ENCODE results near the gene TFR2.
A peak's percentile ranks its signal among the peaks of the same experiment; 100 is the strongest.

Gene TFR2

DNA sequence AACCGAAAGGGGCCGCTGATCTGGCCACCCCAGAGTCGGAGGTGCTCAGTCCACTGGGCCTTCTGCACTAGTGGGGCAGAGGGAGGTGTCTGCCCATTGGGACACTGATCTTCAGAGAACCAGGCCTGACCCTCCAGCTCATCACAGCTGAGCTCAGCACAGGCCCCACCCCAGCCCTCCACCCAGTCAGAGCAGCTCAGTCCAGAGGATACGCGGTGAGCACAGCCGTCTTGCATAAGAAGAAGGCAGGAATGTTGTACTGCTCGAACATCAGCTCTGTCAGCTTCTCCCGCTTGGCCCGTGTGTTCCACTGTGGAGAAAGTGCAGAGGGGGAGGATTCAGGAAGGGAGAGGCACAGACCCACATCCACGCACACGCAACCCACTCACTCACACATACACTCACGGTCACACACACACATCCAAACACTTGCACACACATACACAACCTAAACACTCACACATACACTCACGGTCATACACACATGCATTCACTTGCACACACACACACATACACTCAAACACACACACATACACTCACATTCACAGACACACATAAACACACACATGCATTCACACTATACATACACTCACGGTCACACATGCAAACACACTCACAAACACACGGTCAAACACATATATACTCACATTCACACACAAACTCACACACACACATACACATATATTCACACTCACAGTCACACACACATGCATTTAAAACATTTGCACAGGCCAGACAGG, 8.6 kb upstream of the TFR2 start:
- DNase-seq: no peak

DNA sequence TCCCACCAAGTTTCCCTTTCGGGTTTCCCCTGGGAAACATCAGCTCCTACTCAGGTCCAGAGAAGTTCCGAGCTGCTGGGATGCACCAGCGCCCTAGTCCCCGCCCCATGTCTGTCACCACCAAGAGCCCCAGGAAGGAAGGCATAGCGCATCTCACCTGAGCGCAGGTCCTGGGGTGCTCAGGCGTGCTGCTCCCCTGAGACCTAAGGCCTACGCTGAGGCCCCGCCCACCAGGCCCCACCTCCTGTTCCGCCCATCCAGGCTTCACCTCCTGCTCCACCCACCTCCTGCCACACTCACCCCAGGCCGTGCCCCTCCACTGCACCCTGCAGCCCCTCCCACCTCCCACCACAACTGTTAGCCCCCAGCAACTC, 1.2 kb upstream of the TFR2 start:
- peak; percentile 32 for DNase-seq

DNA sequence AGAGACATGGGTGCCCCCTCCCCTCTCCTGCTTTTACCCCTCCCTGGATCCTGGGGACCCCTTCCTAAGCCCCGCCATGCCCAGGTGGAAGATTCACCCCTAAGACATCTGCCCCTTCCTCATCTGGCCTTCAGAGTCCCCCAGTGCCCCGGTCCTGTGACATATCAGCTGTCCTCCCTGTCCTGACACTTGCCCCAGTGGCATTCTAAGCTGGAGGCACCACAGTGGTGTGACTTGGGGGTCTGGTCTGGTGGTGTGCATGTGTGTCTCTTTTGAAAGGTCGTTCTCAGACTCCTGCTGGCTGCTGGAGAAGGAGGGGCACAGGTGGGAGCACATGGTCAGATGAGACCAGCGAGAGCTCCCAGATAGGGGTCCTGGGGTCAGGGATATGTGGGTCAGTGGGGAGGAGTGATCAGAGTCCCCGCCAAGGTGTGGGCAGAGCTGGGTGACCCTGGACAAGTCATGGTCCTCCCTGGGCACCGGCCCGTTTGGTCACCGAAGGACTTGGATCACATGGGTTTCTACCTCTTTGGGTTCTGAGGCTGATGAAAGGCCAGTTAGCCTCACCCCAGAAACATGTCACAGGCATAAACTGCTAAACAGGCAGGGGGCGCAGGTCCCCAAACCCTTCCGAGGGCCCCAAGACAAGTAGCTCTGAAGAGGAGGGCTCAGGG, 645 bp upstream of the TFR2 start:
- DNase-seq: no peak

DNA sequence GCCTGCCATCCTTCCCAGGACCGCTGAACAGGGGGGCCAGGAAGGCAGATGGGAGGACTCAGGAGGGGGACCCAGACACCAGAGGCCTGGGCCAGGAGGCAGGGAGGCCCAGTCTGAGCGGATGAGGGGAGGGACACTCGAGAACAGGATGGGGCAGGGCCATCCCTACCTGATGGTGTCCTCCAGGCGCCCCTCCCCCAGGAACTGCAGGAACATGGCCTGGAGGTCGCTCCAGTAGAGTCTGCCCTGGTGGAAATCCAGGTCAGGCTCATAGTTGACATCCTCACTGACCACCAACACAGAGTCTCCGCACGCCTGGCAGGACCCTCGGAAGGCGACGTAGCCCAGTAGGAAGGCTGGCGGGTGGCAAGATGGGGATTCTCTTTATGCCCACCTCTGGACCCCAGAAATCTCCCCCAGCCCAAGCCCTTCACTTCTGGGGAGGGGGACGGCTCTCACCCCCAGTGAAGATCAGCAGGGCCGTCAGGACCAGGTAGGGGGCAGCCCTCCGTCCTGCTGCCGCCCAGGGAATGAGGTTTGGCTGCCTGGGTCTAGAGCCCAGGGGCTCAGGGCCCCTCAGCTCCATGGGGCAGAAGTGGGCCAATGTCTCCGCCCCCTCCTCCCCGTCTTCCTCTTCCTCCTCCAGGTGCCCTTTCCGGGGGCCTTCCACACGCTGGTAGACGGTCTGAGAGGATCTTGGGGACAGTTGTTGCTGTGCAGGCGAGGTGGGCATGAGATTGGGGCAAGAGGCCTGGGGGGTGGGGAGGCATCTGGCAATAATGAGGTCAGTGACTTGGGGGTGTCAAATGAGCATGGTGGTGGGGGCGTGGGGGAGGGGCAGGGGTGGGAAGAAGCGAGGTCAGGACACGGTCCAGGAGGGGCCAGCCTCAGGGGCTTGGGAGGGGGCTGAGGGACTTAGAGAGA, 573 bp downstream of the TFR2 start:
- DNase-seq: no peak

DNA sequence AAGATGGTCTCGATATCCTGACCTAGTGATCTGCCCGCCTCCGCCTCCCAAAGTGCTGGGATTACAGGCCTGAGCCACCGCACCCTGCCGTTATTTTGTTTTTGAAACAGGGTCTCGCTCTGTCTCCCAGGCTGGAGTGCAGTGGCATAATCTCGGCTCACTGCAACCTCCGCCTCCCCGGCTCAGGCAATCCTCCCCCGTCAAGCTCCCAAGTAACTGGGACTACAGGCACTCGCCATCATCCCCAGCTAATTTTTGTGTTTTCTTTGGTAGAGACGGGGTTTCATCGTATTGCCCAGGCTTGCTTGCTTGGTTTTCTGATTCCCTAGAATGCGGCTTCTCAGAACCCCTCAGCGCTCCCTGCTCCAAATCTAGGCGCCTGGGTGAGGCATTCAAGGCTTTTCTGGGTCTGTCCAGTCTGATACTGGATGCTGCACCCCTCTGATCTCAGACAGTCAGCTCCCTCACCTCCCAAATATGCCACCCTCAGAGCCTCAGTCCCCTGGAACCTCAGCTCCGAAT, 1.3 kb downstream of the TFR2 start:
- no peak for DNase-seq

DNA sequence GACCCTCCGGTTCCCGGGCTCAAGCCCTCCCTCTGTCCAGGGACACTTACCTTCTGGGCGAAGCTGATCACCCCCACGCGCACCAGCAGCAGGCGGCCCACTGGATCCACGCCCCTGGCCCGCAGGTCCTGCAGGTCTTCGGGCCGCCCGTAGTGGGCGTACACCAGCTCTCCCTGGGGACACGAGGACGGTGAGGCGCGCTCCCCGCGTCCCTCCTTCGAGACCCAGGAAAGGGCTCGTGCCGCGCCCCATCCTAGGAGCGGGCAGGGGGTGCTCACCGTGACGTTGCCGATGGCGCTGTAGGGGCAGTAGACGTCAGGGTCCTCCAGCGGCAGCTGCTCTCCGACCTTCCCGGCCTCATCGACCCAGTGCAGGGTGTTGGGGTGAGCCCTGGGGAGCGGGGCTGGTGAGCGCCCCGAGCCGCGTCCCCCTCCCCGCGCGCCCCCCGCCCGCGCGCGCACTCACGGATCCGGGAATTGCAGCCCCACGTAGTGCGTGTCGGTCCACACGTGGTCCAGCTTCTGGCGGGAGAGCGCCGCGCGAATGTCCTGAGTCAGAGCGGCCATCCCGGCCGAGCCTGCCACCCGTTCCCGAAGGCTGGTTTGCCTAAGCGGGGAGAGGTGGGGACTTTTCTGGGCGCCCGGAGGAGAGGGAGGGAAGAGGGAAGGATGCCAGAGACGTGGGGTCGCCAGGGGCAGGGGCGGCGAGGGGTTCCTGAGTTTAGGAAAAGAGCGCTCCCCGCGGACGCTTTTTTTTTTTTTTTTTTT, 8.2 kb downstream of the TFR2 start:
- peak; percentile 81 for DNase-seq

DNA sequence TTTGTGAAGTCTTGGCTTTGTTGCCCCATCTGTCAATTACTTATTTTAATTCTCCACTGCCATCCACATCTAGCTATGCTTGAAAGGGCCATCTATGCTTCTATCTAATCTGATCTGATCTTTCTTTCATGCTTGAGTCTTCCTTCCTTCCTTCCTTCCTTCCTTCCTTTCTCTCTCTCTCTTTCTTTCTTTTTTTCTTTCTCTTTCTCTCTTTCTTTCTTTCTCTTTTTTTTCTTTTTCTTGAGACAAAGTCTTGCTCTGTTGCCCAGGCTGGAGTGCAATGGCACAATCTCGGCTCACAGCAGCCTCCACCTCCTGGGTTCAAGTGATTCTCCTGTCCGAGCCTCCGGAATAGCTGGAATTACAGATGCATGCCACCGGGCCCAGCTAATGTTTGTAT, 11.3 kb downstream of the TFR2 start:
- DNase-seq: no peak

DNA sequence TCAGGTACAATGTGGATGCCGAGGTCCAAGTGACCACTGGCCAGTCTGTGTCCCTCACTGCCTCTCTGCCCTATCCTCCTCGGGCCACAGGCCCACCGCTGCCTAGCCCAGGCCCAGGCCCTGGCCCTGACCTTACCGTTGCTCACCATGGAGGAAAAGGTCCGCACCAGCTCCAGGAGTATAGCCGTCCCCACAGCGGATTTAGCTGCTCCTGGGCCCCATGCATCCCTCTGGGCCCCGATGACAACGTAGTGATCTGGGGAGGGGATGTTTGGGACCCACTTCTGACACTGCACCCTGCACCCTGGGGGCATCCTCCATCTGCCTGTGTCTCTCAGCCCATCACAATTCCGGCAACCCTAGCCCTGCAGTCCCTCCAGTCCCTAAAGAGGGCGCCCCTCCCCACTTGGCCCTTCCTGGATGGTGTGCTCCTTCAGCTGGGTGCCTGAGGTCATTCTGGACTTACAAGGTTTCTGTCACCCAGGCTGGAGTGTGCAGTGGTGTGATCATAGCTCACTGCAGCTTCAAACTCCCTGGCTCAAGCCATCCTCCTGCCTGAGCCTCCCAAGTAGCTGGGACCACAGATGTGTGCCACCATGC, 12.1 kb downstream of the TFR2 start:
- peak; percentile 53 for DNase-seq

DNA sequence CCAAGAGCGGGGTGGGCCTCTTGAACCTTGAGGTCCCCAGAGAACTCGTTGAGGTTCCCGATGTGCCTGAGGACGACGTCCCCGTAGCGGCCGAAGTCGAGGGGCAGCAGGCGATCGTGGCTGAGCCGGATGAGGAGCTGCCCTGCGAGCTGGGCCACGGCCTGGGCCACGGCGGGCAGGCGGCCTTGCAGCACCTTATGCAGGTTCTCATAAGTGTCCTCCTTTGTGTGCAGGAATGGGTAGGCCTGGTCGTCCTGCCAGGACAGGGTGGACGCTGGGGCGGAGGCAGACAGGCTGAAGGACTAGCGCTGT, 14.2 kb downstream of the TFR2 start:
- no peak for DNase-seq

DNA sequence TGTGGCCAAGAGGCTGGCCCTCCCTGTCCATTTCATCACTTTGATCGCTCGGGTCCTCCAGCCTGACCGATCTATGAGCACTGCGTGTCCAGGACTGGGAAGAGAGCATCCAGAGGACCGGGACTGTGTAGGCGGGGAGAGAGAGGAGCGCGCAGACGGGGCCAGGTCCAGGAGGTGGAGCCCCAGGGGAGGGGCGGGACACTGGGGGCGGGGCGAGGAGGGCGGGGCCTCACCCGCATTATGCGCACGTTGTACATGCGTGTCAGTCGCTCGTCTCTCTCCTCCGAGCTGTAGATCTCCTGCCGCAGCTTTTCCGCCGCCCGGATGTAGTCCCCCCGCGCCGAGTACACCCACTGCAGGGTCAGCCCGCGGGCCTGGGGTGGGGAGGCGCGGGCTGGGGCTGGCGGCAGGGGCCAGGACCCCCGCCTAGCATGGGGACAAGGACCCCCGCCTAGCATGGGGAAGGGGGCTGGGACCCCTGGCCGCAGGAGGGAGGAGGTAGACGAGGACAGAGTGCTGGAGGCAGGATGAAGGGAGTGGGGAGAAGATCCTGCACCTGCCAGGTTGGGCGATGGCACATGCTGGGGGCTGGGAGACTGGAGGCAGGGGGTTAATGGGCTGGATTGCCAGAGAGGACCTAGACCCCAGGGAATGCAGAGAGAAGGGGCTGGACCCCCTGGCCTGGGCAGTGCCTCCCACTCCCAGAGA, 14.7 kb downstream of the TFR2 start:
- peak; percentile 93 for DNase-seq

DNA sequence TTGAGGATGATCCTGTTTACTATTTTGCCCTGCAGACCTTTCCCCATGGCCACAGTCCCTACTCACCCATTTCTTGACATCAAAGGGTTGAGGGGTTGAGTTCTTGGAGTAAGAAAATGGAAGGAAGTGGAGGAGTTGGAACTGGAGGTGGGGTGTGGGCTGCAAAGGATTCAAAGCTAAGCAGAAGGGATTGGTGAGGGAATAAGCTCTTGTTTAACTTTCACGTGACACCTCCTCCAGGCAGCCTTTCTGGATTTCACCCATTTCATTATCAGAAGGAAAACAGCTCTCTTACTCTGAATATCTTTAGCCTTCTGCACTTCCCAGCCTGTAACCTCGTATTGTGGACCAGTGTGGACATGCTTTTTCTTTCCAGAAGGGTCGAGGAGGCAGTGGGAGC, 15.3 kb downstream of the TFR2 start:
- no peak for DNase-seq

DNA sequence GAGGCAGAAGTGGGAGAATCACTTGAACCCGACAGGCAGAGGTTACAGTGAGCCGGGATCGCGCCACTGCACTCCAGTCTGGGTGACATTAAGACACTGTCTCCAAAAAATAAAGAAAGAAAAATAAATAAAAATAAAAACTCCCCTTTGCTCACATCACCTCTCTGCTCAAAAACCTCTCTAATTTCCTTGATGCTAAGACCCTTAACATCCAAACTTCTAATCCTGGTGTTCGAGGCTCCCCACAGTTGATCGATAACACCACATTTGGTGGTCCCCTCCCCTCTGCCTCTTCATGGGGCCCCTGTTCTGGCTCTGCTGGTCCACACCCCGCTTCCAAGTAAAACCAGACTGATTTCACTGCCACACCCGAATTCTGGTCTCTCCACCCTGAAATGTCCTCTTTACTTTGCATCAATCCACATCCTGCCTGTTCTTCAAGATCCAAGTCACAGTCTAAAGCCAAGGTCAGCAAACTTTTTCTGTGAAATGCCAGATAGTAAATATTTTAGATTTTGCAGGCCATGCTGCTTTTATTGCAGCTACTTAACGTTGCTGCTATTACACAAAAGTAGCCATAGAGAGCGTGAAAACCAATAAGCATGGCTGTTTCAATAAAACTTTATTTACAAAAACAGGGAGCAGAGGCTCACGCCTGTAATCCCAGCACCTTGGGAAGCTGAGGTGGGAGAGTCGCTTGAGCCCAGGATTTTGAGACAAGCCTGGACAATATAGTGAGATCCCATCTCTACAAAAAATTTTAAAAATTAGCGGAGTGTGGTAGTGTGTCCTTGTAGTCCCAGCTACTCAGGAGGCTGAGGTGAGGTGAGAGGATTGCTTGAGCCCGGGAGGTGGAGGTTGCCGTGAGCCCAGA, 17.2 kb downstream of the TFR2 start:
- no peak for DNase-seq

DNA sequence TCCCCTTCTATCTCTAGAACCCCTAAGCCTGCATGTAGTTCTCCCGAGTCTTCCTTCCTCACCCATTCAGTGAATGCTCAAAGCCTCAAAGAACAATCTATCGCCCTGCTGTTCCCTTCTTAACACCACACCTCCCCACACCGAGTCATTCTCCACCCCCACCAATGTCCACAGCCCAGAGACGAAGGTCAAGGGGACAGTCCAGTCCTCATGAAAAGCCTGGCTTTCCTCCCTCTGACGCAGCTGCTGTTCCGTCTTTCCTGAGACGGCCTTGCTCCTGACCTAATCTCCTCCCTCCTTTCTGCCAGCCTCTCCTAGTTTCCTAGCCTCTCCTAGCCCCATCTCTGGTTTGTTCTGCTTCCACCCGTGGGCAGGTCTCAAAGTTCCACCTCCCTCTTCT, 19.8 kb downstream of the TFR2 start:
- no peak for DNase-seq

DNA sequence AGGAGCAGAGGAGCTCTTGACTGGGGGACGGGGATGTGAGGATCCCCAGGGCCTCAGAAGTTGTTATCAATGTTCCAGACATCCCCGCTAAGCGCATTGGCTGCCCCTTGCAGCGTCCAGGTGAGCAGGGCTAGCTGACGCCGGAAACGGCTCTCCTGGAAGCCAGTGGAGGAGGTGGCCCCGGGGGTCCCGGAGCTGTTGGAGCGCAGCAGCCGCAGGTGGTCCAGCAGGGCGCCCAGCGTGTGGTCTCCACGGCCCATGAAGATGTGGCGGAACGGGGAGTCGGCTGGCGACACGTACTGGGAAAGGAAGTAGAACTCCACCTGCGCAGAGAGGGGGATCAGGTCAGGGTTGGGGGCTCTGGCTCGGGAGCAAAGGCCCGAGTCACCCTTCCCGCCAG, 20.5 kb downstream of the TFR2 start:
- no peak for DNase-seq

DNA sequence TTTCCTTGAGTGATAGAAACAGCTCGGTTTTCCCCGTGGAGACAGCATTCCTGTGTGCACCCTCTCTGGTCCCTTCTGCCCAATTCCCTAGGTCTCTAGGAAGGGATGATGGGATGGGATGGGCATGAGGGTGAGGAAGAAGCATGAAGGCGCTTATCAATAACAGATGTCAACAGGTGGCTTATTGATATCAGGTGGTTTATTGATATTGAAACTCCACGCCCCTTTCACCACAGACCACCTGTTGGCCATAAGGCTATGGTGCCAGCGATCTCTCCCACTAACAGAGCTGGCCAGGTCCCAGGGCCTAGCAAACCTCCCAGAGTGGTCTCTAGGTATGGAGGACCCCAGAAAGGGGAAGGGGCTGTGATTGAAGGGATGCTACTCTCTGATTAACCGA, 21.1 kb downstream of the TFR2 start:
- DNase-seq: no peak

DNA sequence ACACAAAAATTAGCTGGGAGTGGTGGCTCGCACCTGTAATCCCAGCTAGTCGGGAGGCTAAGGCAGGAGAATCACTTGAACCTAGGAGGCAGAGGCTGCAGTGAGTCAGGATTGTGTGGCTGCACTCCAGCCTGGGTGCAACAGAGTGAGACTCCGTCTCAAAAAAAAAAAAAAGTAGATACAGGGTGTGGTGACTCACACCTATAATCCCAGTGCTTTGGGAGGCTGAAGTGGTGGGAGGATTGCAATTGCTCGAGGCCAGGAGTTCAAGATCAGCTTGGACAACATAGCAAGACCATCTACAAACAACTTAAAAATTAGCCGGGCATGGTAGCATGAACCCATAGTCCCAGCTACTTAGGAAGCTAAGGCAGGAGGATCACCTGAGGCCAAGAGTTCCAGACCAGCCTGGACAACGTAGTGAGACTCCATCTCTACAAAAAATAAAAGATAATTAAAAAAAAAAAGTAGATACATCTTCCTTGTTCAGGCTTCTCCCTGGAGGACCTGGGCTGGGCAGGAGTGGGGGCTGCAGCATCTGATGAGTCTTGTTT, 27.0 kb downstream of the TFR2 start:
- no peak for DNase-seq

DNA sequence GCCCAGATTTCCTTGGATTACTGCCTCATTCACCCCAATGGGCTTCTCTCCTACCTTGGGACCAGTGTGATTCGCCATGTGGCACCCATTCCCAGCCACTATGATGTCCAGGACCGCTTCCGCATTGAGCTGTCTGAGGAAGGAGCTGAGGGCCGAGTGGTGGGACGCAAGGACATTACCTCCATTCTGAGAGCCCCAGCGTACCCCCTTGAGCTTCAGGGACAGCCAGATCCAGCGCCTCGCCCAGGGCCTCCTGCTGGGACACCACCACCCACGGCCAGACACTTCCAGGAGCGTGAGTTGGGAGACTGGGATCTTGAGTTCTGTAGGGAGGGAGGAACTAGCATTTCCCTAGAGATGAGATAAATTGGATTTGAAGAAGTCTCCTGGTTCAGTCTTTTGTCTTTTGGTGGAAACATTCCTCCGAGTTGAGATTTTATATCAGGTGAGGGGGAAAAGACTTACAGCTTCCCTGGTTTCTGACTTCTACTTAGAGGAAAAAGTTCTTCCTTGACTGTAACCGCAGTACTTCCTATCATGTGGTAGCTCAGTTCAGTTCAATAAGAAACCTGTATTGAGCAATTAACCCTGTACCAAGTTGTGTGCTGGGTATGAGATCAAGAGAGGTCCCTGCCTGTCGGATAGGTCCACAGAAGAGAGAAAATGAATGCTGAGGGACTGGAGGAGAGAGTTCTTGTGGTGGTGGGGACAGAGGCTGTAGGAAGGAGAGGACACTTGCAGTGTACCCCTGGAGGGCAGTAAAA, 27.8 kb downstream of the TFR2 start:
- DNase-seq: peak; percentile 30

DNA sequence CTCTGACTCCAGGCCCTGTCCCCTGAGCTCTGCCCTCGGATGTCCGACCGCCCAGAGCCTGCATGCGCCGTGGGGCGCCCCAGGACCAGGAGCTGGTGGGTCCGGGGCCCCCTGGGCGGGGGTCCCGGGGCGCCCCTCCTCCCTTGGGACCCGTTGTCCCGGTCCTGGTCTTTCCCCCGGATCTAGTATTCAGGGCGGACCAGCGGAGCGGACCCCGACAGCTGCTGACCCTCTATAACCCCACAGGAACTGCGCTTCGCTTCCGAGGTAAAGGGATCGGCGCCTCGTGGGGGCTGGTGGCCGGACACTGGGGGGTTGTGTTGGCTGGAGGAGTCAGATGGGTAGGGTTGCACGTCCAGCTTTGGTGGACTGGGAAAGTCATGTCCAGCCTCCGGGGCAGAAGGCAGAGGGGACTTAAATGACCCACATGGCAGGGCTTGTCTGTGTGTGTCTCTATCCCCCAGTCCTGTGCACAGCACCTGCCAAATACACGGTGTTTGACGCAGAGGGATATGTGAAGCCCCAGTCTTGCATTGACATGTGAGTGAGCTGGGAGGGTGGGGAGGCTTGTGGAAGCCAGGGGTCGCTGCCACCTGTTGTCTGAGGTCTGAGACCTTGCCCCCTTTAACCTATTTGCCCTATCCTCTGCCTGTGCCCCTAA, 28.5 kb downstream of the TFR2 start:
- DNase-seq: no peak

Measured in activated CD4-positive, alpha-beta T cell treated with anti-CD3 and anti-CD28 coated beads, Interleukin-2, Interleukin-6, amounts not matched to agents 100 ng/mL and 50 ng/mL, durations not matched to agents 16 hours and 8 hours (primary cell).